K562 (cell line): Measurements from ENCODE around the gene ZBP1. TPM values are rescaled to one million over a fixed set of nuclear protein-coding genes. Genes with fewer than 3 reads are reported as not detected.

Source experiments
- ATAC-seq: fragments of 200-7000 bp; cut with Tn5 transposase; 3 replicates; pipeline ENCODE4 v1.9.1; 2020; ENCODE audit warnings: moderate library complexity
- BruUV-seq: library from RNA; stranded (reverse); fragments of 400-500 nt; replicated peaks from 2 replicates; lab custom pipeline; 2021; lab: Mats Ljungman, UMichigan
- CTCF ChIA-PET: fragments of 300-600 bp; formaldehyde crosslinking; extraction: SDS; loops from one replicate; lab custom pipeline; 2021; ENCODE audit warnings: low intra/inter-chr PET ratio; lab: Yijun Ruan, JAX
- POLR2A ChIA-PET: fragments of 300-600, 350-650 bp; sonication (Branson Sonifier 250); formaldehyde crosslinking; extraction: SDS; loops from one replicate; lab custom pipeline; 2021; ENCODE audit warnings: antibody characterized with exemption, inconsistent platforms; lab: Yijun Ruan, JAX
- DNase-seq, 4 experiments: peaks; one replicate each; pipeline versions ENCODE4 v3.0.0 to v3.0.0-alpha.2; 2011 to 2018; ENCODE audit warnings: low spot score in 3 of 4, mixed read lengths in 3 of 4; ENCODE audit errors: extremely low read depth in 1 of 4
- FAIRE-seq: peaks from 2 replicates; lab custom pipeline; 2011; peaks lifted over from hg19 to GRCh38; lab: Jason Lieb, UNC
- H2AFZ ChIP-seq: 2 replicates; pipeline ENCODE4 v1.6.0; 2011; ENCODE audit warnings: low read depth, low read length, control low read depth, inconsistent platforms
- H3K27ac ChIP-seq: fragments of 200-600 bp; 3 replicates; pipeline ENCODE4 v1.8.0; 2011; ENCODE audit warnings: low read depth, mild to moderate bottlenecking, control low read depth, inconsistent platforms, low read length, moderate library complexity, mixed read lengths; ENCODE audit errors: extremely low read depth
- H3K27me3 ChIP-seq, 2 experiments: fragments of 300-600 bp in 1 of 2; 2 replicates in 1 of 2; 3 replicates in 1 of 2; pipeline versions ENCODE4 v1.6.0 to v1.8.0; 2011; ENCODE audit warnings: inconsistent platforms in 2 of 2, low read length in 2 of 2, mild to moderate bottlenecking in 1 of 2, mixed read lengths in 1 of 2, moderate library complexity in 1 of 2; ENCODE audit not compliant: control insufficient read depth in 2 of 2, insufficient read depth in 2 of 2
- H3K36me3 ChIP-seq: fragments of 300-600 bp; 3 replicates; pipeline ENCODE4 v1.8.0; 2011; ENCODE audit warnings: mild to moderate bottlenecking, low read length, inconsistent platforms; ENCODE audit not compliant: control insufficient read depth, insufficient read depth
- H3K4me1 ChIP-seq, 2 experiments: fragments of 200-600 bp in 1 of 2; replicated peaks in 1 of 2; 2 replicates in 1 of 2; 3 replicates in 1 of 2; pipeline versions ENCODE4 v1.5.1 to v1.8.0; 2011; ENCODE audit warnings: inconsistent platforms in 2 of 2, low read length in 2 of 2, mild to moderate bottlenecking in 1 of 2, mixed read lengths in 1 of 2, moderate library complexity in 1 of 2; ENCODE audit not compliant: control insufficient read depth in 2 of 2, insufficient read depth in 2 of 2
- H3K4me2 ChIP-seq: 2 replicates; pipeline ENCODE4 v1.6.1; 2011; ENCODE audit warnings: low read length, control low read depth, inconsistent platforms, mixed read lengths; ENCODE audit not compliant: insufficient read depth
- H3K4me3 ChIP-seq: fragments of 200-600 bp; sonication (generic), shearing (Covaris generic); 2 replicates; pipeline ENCODE4 v1.5.1; 2016; ENCODE audit warnings: control low read depth, inconsistent platforms
- H3K79me2 ChIP-seq: fragments of 200-600 bp; 3 replicates; pipeline ENCODE4 v1.8.0; 2011; ENCODE audit warnings: low read length, inconsistent platforms; ENCODE audit not compliant: control insufficient read depth, insufficient read depth
- H3K9ac ChIP-seq, 2 experiments: 2 replicates each; pipeline versions ENCODE4 v1.6.0 to v1.6.1; 2011; ENCODE audit warnings: low read depth in 2 of 2, low read length in 2 of 2, control low read depth in 1 of 2, inconsistent platforms in 1 of 2, mild to moderate bottlenecking in 1 of 2, mixed read lengths in 1 of 2; ENCODE audit not compliant: insufficient read depth in 1 of 2
- H3K9me1 ChIP-seq: one replicate; pipeline ENCODE4 v1.6.0; 2011; ENCODE audit warnings: inconsistent platforms, mild to moderate bottlenecking, low read length, moderate library complexity; ENCODE audit not compliant: control insufficient read depth, insufficient read depth
- H3K9me3 ChIP-seq: replicated peaks from 2 replicates; pipeline ENCODE4 v1.5.1; 2011; ENCODE audit warnings: low read depth, low read length, inconsistent platforms; ENCODE audit not compliant: control insufficient read depth, insufficient read depth
- H4K20me1 ChIP-seq: replicated peaks from 2 replicates; pipeline ENCODE4 v1.6.1; 2011; ENCODE audit warnings: low read length, inconsistent platforms, mixed read lengths; ENCODE audit not compliant: control insufficient read depth, insufficient read depth
- ARID2 ChIP-seq: fragments of 450-650 bp; IDR thresholded peaks from 2 replicates; pipeline ENCODE4 v1.6.1; 2017; ENCODE audit warnings: antibody characterized with exemption, mild to moderate bottlenecking
- CC2D1A ChIP-seq: fragments of 450-650 bp; IDR thresholded peaks from 2 replicates; pipeline ENCODE4 v1.6.1; 2017; ENCODE audit warnings: mild to moderate bottlenecking
- POLR2B ChIP-seq: fragments of 450-650 bp; IDR thresholded peaks from 2 replicates; pipeline ENCODE4 v1.6.1; 2018; ENCODE audit warnings: low read depth; ENCODE audit not compliant: partially characterized antibody
- RAD21 ChIP-seq, 2 experiments: fragments of 250-450 bp in 1 of 2; fragments of 450-650 bp in 1 of 2; sonication (Bioruptor Pico) in 1 of 2; formaldehyde crosslinking in 1 of 2; IDR thresholded peaks in 1 of 2; conservative IDR thresholded peaks in 1 of 2; 2 replicates each; pipeline versions ENCODE4 v1.4.0 to v1.8.0; 2020 to 2022; ENCODE audit warnings: mild to moderate bottlenecking in 2 of 2, moderate library complexity in 1 of 2
- SRF ChIP-seq, 2 experiments: fragments of 250-450, 450-650 bp in 1 of 2; sonication (Bioruptor Pico) in 1 of 2; sonication (generic) in 1 of 2; formaldehyde crosslinking; IDR thresholded peaks; 2 replicates each; pipeline versions ENCODE4 v1.5.0 to v1.5.1; 2020 to 2022; ENCODE audit warnings: mild to moderate bottlenecking in 1 of 2, missing genetic modification reagents in 1 of 2
- ZFP1 ChIP-seq: fragments of 450-650 bp; formaldehyde crosslinking; IDR thresholded peaks from 2 replicates; pipeline ENCODE4 v1.4.0; 2020; ENCODE audit warnings: mild to moderate bottlenecking, mixed read lengths
- ZNF431 ChIP-seq: sonication (generic); formaldehyde crosslinking; IDR thresholded peaks from 2 replicates; pipeline ENCODE4 v1.8.0; 2022; ENCODE audit warnings: mild to moderate bottlenecking, missing genetic modification reagents
- WGBS: fragments of 100-300 bp; shearing (Covaris generic); methylation state at CpG from one replicate; pipeline ENCODE4 v1.1.6; 2016; ENCODE audit warnings: low coverage, mixed read lengths; ENCODE audit not compliant: insufficient coverage; ENCODE audit errors: missing lambda C conversion rate; 5-methylcytosine and 5-hydroxymethylcytosine counted together
- in situ Hi-C: fragments of 300-500 bp; cut with MboI; formaldehyde crosslinking; loops from 4 replicates; pipeline ENCODE4 v1.15.0; 2018; ENCODE audit warnings: inconsistent platforms, mixed read lengths
- intact Hi-C: fragments of 100-400 bp; cut with micrococcal nuclease; formaldehyde crosslinking; loops from 2 replicates; pipeline ENCODE4 v1.14.2; 2022
- polyA plus RNA-seq, 8 experiments: library from polyadenylated mRNA; depleted of rRNA in 4 of 8; stranded (reverse) in 5 of 8; unstranded in 3 of 8; fragments of >200 nt; fragmentation: Nextera tagmentation in 2 of 8; fragmentation: Illumina TruSeq in 1 of 8; extraction: Ambion mirVana in 2 of 8; extraction: Trizol in 1 of 8; gene quantifications; 2 replicates each; pipeline versions ENCODE4 v1.2.1 to v1.2.3, GENCODE V29; 2011 to 2014; ENCODE audit warnings: inconsistent platforms in 1 of 8, missing spikeins in 1 of 8
- total RNA-seq, 7 experiments: library from RNA; depleted of rRNA in 6 of 7; stranded (reverse); fragments of >200 nt in 6 of 7; fragmentation: Illumina TruSeq in 2 of 7; extraction: Trizol in 2 of 7; gene quantifications; 2 replicates each; pipeline versions ENCODE4 v1.2.1 to v1.2.3, GENCODE V29; 2011 to 2021; ENCODE audit warnings: low replicate concordance in 1 of 7

The ZBP1 gene
- total and polyA plus RNA-seq, 9 of the 15 experiments (the other 6 are each of a cell fraction or from before 2014, with no cell fraction given), result not detected

- intact Hi-C loops, result no loop called here
Observed at GRCh38 chr20:57660922-57661745, 40.9 kb upstream of the ZBP1 start.

More at GRCh38 chr20:57660922-57661745, 40.9 kb upstream of the ZBP1 start:
- Histone ChIP-seq H3K79me2 (no peaks in the 10 kb centered on the region), H3K27me3 (peaks cover 19 to 97% of the 10 kb centered on the region in 2 experiments; a peak in 4 of 5 replicates), H3K36me3 (no peaks in the 10 kb centered on the region), H3K9me3 (no peaks in the 10 kb centered on the region), H3K4me1 (peaks cover 0 to 6% of the 10 kb centered on the region in 2 experiments; a peak in 1 of 5 replicates), H3K27ac (no peak overlapping the region), H3K4me3 (no peak overlapping the region), H2AFZ (no peak overlapping the region), H4K20me1 (peaks cover 5% of the 10 kb centered on the region; the same call in 1 of the 2 replicates), H3K9me1 (no peaks in the 10 kb centered on the region), H3K9ac (no peak overlapping the region), H3K4me2 (no peak overlapping the region)
- FAIRE-seq, result no peak
- TF ChIP-seq ZNF431 (no peak), ARID2 (no peak), ZFP1 (CRISPR knock-in tag) (no peak), SRF (CRISPR knock-in tag; IDR thresholded peaks at IDR 0.05) (no peak), RAD21 (CRISPR knock-in tag; conservative IDR thresholded peaks at IDR 0.05 in 1 of 2, IDR thresholded peaks at IDR 0.05 in 1 of 2) (no peak), POLR2B (no peak), CC2D1A (no peak)
- DNase-seq, result no peak
- ChIA-PET POLR2A (no interaction called here), CTCF (no interaction called here)
- BruUV-seq, result no TSS peak
- 1% methylated on average over 27 of the region's 31 CpGs for WGBS
- in situ Hi-C loops, result no loop called here
- ATAC-seq, result no peak
